Vagina (tissue), 2 donors: ENCODE data around the gene FRY.

ENCODE experiments used
- POLR2A ChIP-seq, 2 donors: fragments of 450-650 bp; IDR thresholded peaks; one replicate each; pipeline ENCODE4 v1.6.1; 2017; ENCODE audit warnings: antibody characterized with exemption in 2 of 2, mild to moderate bottlenecking in 2 of 2, moderate library complexity in 2 of 2
- POLR2AphosphoS5 ChIP-seq, 2 donors: sonication (generic); formaldehyde crosslinking; IDR thresholded peaks; one replicate each; pipeline ENCODE4 v1.9.0; 2017; ENCODE audit warnings: antibody characterized with exemption in 2 of 2, mild to moderate bottlenecking in 2 of 2, low read depth in 1 of 2; ENCODE audit not compliant: insufficient read depth in 1 of 2
- TF ChIP-seq, protein P1 (sequence below), 3 experiments: fragments of 450-650 bp in 2 of 3; fragments of 200-600 bp in 1 of 3; sonication (generic) in 1 of 3; IDR thresholded peaks; one replicate each; pipeline ENCODE4 v1.5.1; 2017 to 2019; ENCODE audit warnings: antibody characterized with exemption in 3 of 3, mild to moderate bottlenecking in 2 of 3, moderate library complexity in 2 of 3

- TF ChIP-seq, protein P1, sequence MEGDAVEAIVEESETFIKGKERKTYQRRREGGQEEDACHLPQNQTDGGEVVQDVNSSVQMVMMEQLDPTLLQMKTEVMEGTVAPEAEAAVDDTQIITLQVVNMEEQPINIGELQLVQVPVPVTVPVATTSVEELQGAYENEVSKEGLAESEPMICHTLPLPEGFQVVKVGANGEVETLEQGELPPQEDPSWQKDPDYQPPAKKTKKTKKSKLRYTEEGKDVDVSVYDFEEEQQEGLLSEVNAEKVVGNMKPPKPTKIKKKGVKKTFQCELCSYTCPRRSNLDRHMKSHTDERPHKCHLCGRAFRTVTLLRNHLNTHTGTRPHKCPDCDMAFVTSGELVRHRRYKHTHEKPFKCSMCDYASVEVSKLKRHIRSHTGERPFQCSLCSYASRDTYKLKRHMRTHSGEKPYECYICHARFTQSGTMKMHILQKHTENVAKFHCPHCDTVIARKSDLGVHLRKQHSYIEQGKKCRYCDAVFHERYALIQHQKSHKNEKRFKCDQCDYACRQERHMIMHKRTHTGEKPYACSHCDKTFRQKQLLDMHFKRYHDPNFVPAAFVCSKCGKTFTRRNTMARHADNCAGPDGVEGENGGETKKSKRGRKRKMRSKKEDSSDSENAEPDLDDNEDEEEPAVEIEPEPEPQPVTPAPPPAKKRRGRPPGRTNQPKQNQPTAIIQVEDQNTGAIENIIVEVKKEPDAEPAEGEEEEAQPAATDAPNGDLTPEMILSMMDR (IDR thresholded peaks at IDR 0.05) = no peak
- TF ChIP-seq POLR2A (IDR thresholded peaks at IDR 0.05) = no peak
- TF ChIP-seq POLR2AphosphoS5 (IDR thresholded peaks at IDR 0.05; ENCODE audit: insufficient read depth in 1 of 2, low read depth in 1 of 2) = no peak
Observed at GRCh38 chr13:31982124-31982523, 49.5 kb upstream of the FRY start.
